ENCODE data around the gene PRSS58. TPM values are rescaled to one million over a fixed set of nuclear protein-coding genes. Genes with fewer than 3 reads are reported as not detected.

The PRSS58 gene
- total RNA-seq, 4 donors from 2014 or later = not detected

GRCh38 chr7:142298009-142298408 is 40.2 kb upstream of the PRSS58 start:
- no peaks in the 10 kb centered on the region for H3K9me3 ChIP-seq
- DNase-seq = no peak
- no peaks in the 10 kb centered on the region for H3K27me3 ChIP-seq
- ATAC-seq = no peak
- no peaks in the 10 kb centered on the region for H3K36me3 ChIP-seq
- no peak overlapping the region for H3K27ac ChIP-seq
- no peak overlapping the region for H3K4me3 ChIP-seq
- H3K4me1 ChIP-seq = no peaks in the 10 kb centered on the region
- TF ChIP-seq CTCF (IDR thresholded peaks at IDR 0.05 in 4 of 5, conservative IDR thresholded peaks at IDR 0.05 in 1 of 5) (no peak), POLR2A (IDR thresholded peaks at IDR 0.05) (no peak)
- in situ Hi-C loops (cut with MboI; ENCODE audit: low sequenced_read_pairs in 4 of 4) (no loop called here), intact Hi-C loops (cut with DNase I; ENCODE audit: low total_unique reads) (no loop called here)

- intact Hi-C loops (cut with DNase I; ENCODE audit: low total_unique reads) = no loop called here
- H3K4me3 ChIP-seq = no peak overlapping the region
- no peaks in the 10 kb centered on the region for H3K9me3 ChIP-seq
- ATAC-seq = no peak
- no peak for DNase-seq
- TF ChIP-seq CTCF (IDR thresholded peaks at IDR 0.05 in 4 of 5, conservative IDR thresholded peaks at IDR 0.05 in 1 of 5) (no peak), POLR2A (IDR thresholded peaks at IDR 0.05) (no peak)
- no peak overlapping the region for H3K27ac ChIP-seq
- no peaks in the 10 kb centered on the region for H3K4me1 ChIP-seq
- no peaks in the 10 kb centered on the region for H3K27me3 ChIP-seq
- H3K36me3 ChIP-seq = no peaks in the 10 kb centered on the region
- in situ Hi-C loops (cut with MboI; ENCODE audit: low sequenced_read_pairs in 4 of 4) = no loop called here
Measured at GRCh38 chr7:142280263-142280662, 22.4 kb upstream of the PRSS58 start.

GRCh38 chr7:142279601-142280000 is 21.7 kb upstream of the PRSS58 start:
- in situ Hi-C loops (cut with MboI; ENCODE audit: low sequenced_read_pairs in 4 of 4) (no loop called here), intact Hi-C loops (cut with DNase I; ENCODE audit: low total_unique reads) (no loop called here)
- DNase-seq (no peak), ATAC-seq (no peak)
- Histone ChIP-seq H3K9me3 (no peaks in the 10 kb centered on the region), H3K36me3 (no peaks in the 10 kb centered on the region), H3K4me1 (no peaks in the 10 kb centered on the region), H3K4me3 (no peak overlapping the region), H3K27ac (no peak overlapping the region), H3K27me3 (no peaks in the 10 kb centered on the region)
- TF ChIP-seq CTCF (IDR thresholded peaks at IDR 0.05 in 4 of 5, conservative IDR thresholded peaks at IDR 0.05 in 1 of 5) = no peak
- no peak for TF ChIP-seq POLR2A (IDR thresholded peaks at IDR 0.05)

GRCh38 chr7:142275028-142275427 is 17.2 kb upstream of the PRSS58 start:
- H3K27me3 ChIP-seq = no peaks in the 10 kb centered on the region
- DNase-seq = no peak
- no peak overlapping the region for H3K4me3 ChIP-seq
- ATAC-seq = no peak
- no peak overlapping the region for H3K27ac ChIP-seq
- in situ Hi-C loops (cut with MboI; ENCODE audit: low sequenced_read_pairs in 4 of 4) (no loop called here), intact Hi-C loops (cut with DNase I; ENCODE audit: low total_unique reads) (no loop called here)
- no peaks in the 10 kb centered on the region for H3K36me3 ChIP-seq
- TF ChIP-seq POLR2A (IDR thresholded peaks at IDR 0.05) = no peak
- no peak for TF ChIP-seq CTCF (IDR thresholded peaks at IDR 0.05 in 4 of 5, conservative IDR thresholded peaks at IDR 0.05 in 1 of 5)
- no peaks in the 10 kb centered on the region for H3K9me3 ChIP-seq
- no peaks in the 10 kb centered on the region for H3K4me1 ChIP-seq

- Histone ChIP-seq H3K36me3 (no peaks in the 10 kb centered on the region), H3K27me3 (no peaks in the 10 kb centered on the region), H3K27ac (no peak overlapping the region), H3K4me3 (no peak overlapping the region), H3K9me3 (no peaks in the 10 kb centered on the region), H3K4me1 (no peaks in the 10 kb centered on the region)
- DNase-seq (no peak), ATAC-seq (no peak)
- intact Hi-C loops (cut with DNase I; ENCODE audit: low total_unique reads) (no loop called here), in situ Hi-C loops (cut with MboI; ENCODE audit: low sequenced_read_pairs in 4 of 4) (no loop called here)
- no peak for TF ChIP-seq POLR2A (IDR thresholded peaks at IDR 0.05)
- no peak for TF ChIP-seq CTCF (IDR thresholded peaks at IDR 0.05 in 4 of 5, conservative IDR thresholded peaks at IDR 0.05 in 1 of 5)
Measured at GRCh38 chr7:142272841-142273240, 15.0 kb upstream of the PRSS58 start.

Data from gastrocnemius medialis (tissue), 4 donors.